Right lobe of liver (tissue), 4 donors: Measurements from ENCODE around the gene NBEA.

Source experiments
- POLR2A ChIP-seq: fragments of 450-650 bp; IDR thresholded peaks from one replicate; pipeline ENCODE4 v1.6.1; 2017; ENCODE audit warnings: antibody characterized with exemption, mild to moderate bottlenecking
- TF ChIP-seq, protein P1 (sequence below), 4 donors: fragments of 200-600 bp in 3 of 4; fragments of 450-650 bp in 1 of 4; IDR thresholded peaks; one replicate each; pipeline versions ENCODE4 v1.5.1 to v1.8.0; 2016 to 2022; ENCODE audit warnings: antibody characterized with exemption in 4 of 4, mild to moderate bottlenecking in 2 of 4
- donor health status: DM: no; HTN: no; CAD: no.
- donor health status: DM: no; HTN: no; CAD: no.
- donor health status: DM: no; HTN: yes; CAD: no.

DNA sequence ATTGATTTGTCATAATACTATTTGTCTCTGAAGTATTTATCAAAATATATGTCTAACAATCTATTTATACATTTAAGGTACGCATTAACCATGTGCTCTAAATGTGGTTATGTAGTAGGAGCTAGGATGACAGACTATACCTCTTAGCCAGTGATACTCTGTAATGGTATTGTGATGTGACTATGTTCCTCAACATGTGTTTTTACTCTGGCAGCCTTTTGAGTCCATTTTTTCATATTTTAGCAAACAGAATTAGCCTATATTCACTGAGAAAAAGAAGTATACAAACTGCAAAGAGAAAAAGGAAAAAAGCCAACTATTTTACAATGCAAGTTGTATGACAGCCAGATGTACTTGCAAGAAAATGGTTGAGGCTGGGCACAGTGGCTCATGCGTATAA is 507.8 kb downstream of the NBEA start:
- TF ChIP-seq, protein P1, sequence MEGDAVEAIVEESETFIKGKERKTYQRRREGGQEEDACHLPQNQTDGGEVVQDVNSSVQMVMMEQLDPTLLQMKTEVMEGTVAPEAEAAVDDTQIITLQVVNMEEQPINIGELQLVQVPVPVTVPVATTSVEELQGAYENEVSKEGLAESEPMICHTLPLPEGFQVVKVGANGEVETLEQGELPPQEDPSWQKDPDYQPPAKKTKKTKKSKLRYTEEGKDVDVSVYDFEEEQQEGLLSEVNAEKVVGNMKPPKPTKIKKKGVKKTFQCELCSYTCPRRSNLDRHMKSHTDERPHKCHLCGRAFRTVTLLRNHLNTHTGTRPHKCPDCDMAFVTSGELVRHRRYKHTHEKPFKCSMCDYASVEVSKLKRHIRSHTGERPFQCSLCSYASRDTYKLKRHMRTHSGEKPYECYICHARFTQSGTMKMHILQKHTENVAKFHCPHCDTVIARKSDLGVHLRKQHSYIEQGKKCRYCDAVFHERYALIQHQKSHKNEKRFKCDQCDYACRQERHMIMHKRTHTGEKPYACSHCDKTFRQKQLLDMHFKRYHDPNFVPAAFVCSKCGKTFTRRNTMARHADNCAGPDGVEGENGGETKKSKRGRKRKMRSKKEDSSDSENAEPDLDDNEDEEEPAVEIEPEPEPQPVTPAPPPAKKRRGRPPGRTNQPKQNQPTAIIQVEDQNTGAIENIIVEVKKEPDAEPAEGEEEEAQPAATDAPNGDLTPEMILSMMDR (IDR thresholded peaks at IDR 0.05) = no peak
- no peak for TF ChIP-seq POLR2A
